Smooth muscle cell (in vitro differentiated cells): ENCODE measurements around the gene CACNA1H. TPM values are rescaled to one million over a fixed set of nuclear protein-coding genes. Genes with fewer than 3 reads are reported as not detected.

Source experiments
- DNase-seq: peaks from one replicate; lab custom pipeline; 2025; ENCODE audit not compliant: unreplicated experiment; lab: John Stamatoyannopoulos, UW
- H2AFZ ChIP-seq: fragments of 200-600 bp; sonication (generic); 2 replicates; pipeline ENCODE4 v1.6.0; 2016; ENCODE audit warnings: antibody characterized with exemption, low read depth, mild to moderate bottlenecking
- H3F3A ChIP-seq: fragments of 200-600 bp; sonication (generic); 2 replicates; pipeline ENCODE4 v1.6.0; 2017; ENCODE audit warnings: antibody characterized with exemption, low read depth
- H3K27ac ChIP-seq: fragments of 200-600 bp; sonication (generic); 2 replicates; pipeline ENCODE4 v1.5.1; 2016; ENCODE audit warnings: low read depth, mild to moderate bottlenecking
- H3K27me3 ChIP-seq: fragments of 200-600 bp; sonication (generic); 2 replicates; pipeline ENCODE4 v1.6.1; 2016; ENCODE audit warnings: low read depth, mild to moderate bottlenecking
- H3K36me3 ChIP-seq: fragments of 200-600 bp; sonication (generic); 2 replicates; pipeline ENCODE4 v1.5.1; 2016; ENCODE audit warnings: low read depth
- H3K4me1 ChIP-seq: fragments of 200-600 bp; sonication (generic); 2 replicates; pipeline ENCODE4 v1.5.1; 2016; ENCODE audit warnings: low read depth
- H3K4me2 ChIP-seq: fragments of 200-600 bp; sonication (generic); 2 replicates; pipeline ENCODE4 v1.6.0; 2016; ENCODE audit warnings: mild to moderate bottlenecking
- H3K4me3 ChIP-seq: fragments of 200-600 bp; sonication (generic); 2 replicates; pipeline ENCODE4 v1.5.1; 2016; ENCODE audit warnings: mild to moderate bottlenecking
- H3K79me2 ChIP-seq: fragments of 200-600 bp; sonication (generic); 2 replicates; pipeline ENCODE4 v1.6.0; 2016; ENCODE audit warnings: low read depth, mild to moderate bottlenecking
- H3K9ac ChIP-seq: fragments of 200-600 bp; sonication (generic); 2 replicates; pipeline ENCODE4 v1.6.0; 2016; ENCODE audit warnings: low read depth
- H3K9me3 ChIP-seq: fragments of 200-600 bp; sonication (generic); replicated peaks from 2 replicates; pipeline ENCODE4 v1.5.1; 2016; ENCODE audit warnings: low read depth
- H4K20me1 ChIP-seq: fragments of 200-600 bp; sonication (generic); 2 replicates; pipeline ENCODE4 v1.6.0; 2016; ENCODE audit warnings: low read depth
- WGBS: methylation state at CpG from one replicate; pipeline ENCODE4 v1.1.7; 2016; ENCODE audit warnings: low lambda C conversion rate; 5-methylcytosine and 5-hydroxymethylcytosine counted together
- polyA plus RNA-seq: library from polyadenylated mRNA; unstranded; fragments of >200 nt; fragmentation: Nextera tagmentation; extraction: Ambion mirVana; gene quantifications from 2 replicates; pipeline ENCODE4 v1.2.1, GENCODE V29; 2016
- total RNA-seq: library from RNA; depleted of rRNA; stranded (reverse); fragments of >200 nt; gene quantifications from 2 replicates; pipeline ENCODE4 v1.2.3, GENCODE V29; 2014
- TF ChIP-seq, protein P1 (sequence below): fragments of 200-600 bp; sonication (generic); IDR thresholded peaks from 2 replicates; pipeline ENCODE4 v1.5.1; 2017; ENCODE audit warnings: borderline replicate concordance, mild to moderate bottlenecking, antibody characterized with exemption; ENCODE audit not compliant: insufficient read depth, poor library complexity, severe bottlenecking

CACNA1H gene
- total and polyA plus RNA-seq, 2 experiments from 2014 or later, result 1.7 to 2.6 TPM

DNA sequence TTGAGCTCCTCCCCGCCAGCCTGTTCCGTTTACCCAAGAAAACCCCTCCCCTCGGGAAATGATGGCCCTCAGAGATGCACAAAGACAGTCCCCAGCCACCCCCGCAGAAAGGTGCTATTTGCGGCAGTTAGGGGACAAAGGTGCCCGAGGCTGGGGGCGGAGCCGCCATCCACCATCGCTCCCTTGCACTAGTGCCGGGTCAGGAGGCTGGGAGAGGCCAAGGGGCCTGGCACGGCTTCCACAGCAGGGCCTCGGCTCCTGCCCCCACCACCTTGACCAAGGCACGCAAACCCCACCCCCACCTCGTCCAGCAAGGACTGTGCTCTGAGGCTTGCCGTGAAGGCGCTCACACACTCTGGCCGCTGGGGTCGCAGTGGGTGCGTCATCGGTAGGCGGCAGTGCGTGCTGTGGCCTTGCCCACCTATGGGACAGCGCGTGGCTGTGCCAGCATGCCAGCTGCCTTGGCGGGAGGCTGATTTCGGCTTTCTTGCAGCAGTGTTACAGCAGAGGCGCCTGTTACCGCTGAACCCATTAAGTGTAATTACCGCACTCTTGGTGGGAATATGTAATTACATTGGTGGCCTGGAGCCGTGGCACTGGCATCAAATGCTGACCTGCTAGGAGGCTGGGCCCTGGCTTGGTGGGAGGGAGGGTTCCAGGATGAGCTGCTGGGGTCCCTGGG lies 40.4 kb downstream of the CACNA1H start:
- H3K9ac ChIP-seq, result no peak overlapping the region
- no peaks in the 10 kb centered on the region for H3K36me3 ChIP-seq
- no peak for DNase-seq
- H3K9me3 ChIP-seq, result no peaks in the 10 kb centered on the region
- H3K4me3 ChIP-seq, result no peak overlapping the region
- H3K27me3 ChIP-seq, result no peaks in the 10 kb centered on the region
- no peaks in the 10 kb centered on the region for H3F3A ChIP-seq
- H3K27ac ChIP-seq, result no peak overlapping the region
- no peak overlapping the region for H3K4me2 ChIP-seq
- H3K4me1 ChIP-seq, result no peaks in the 10 kb centered on the region
- H2AFZ ChIP-seq, result no peak overlapping the region
- H4K20me1 ChIP-seq, result peaks cover 9% of the 10 kb centered on the region
- WGBS, result 83% methylated on average over 30 of the region's 30 CpGs
- TF ChIP-seq, protein P1, sequence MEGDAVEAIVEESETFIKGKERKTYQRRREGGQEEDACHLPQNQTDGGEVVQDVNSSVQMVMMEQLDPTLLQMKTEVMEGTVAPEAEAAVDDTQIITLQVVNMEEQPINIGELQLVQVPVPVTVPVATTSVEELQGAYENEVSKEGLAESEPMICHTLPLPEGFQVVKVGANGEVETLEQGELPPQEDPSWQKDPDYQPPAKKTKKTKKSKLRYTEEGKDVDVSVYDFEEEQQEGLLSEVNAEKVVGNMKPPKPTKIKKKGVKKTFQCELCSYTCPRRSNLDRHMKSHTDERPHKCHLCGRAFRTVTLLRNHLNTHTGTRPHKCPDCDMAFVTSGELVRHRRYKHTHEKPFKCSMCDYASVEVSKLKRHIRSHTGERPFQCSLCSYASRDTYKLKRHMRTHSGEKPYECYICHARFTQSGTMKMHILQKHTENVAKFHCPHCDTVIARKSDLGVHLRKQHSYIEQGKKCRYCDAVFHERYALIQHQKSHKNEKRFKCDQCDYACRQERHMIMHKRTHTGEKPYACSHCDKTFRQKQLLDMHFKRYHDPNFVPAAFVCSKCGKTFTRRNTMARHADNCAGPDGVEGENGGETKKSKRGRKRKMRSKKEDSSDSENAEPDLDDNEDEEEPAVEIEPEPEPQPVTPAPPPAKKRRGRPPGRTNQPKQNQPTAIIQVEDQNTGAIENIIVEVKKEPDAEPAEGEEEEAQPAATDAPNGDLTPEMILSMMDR, result no peak
- H3K79me2 ChIP-seq, result no peaks in the 10 kb centered on the region

DNA sequence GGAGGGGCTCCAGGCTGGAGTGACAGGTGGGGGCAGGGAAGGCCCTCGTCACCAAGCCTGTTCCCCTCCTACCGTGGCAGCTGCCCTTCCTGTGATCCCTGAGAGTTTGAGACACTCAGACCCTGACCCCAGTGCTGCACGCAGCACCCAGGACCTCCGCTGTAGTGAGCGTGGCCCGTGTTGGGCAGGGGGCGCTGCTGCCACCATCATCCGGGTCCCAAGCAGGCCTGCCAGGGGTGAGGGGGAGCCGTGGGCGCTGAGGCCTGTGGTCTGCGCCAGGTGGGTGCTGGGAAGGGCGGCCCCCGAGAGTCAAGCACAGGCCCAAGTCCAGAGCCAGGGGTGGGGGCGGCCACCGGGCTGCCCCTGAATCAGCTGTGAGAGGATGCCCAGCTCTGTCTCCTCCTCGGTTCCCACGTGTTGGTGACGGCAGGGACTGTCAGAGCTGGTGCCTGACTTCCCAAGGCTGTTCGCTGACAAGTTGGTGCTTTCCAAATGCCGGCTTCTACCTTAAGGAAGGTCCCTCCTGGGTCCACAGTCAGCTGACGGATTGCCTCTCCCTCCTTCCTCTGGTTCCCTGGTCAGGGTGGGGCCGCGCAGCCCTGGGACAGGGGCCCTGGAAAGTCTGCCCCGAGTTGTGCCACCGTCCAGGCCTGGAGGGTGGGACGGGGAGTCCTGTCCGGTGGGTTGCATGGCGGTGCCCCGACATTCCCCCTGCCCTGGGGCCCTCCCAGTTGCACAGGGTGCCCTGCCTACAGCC lies 41.1 kb downstream of the CACNA1H start:
- no peak overlapping the region for H3K27ac ChIP-seq
- peaks cover 2% of the 10 kb centered on the region for H4K20me1 ChIP-seq
- no peak for DNase-seq
- no peaks in the 10 kb centered on the region for H3K79me2 ChIP-seq
- H3K9me3 ChIP-seq, result no peaks in the 10 kb centered on the region
- no peaks in the 10 kb centered on the region for H3F3A ChIP-seq
- no peaks in the 10 kb centered on the region for H3K4me1 ChIP-seq
- H2AFZ ChIP-seq, result no peak overlapping the region
- H3K9ac ChIP-seq, result no peak overlapping the region
- no peak overlapping the region for H3K4me2 ChIP-seq
- TF ChIP-seq, protein P1, result no peak
- no peaks in the 10 kb centered on the region for H3K27me3 ChIP-seq
- H3K4me3 ChIP-seq, result no peak overlapping the region
- no peaks in the 10 kb centered on the region for H3K36me3 ChIP-seq
- 74% methylated on average over 27 of the region's 29 CpGs for WGBS

DNA sequence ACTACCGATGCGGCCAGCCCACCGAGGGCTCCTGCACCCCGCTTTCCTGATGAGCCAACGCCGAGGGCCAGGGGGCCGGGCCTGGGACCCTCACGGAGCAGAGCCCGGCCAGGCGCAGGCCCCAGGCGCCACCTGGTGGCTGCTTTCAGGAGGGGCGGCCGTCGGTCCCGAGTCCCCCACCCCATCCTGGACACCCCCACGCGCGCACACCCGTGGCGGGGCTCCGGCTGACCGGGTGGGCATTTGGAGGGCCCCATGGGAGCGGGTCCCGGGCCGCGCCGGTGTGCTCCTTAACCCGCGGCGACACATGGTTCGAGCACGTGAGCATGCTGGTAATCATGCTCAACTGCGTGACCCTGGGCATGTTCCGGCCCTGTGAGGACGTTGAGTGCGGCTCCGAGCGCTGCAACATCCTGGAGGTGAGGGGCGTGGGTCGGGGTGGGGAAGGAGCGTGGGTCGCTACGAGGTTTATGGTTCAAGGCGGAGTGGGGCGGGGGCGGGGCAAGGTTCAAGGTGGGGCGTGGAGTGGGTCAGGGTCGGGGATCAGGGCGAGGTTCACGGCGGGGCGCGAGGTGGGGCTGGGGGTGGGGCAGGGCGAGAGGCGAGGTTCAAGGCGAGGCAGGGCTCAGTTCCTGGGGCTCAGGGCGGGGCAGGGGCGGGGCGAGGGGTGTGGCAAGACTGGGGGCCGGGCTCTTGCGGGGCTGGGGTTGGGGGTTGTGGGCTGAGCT lies 41.9 kb downstream of the CACNA1H start:
- H3K27me3 ChIP-seq, result no peaks in the 10 kb centered on the region
- H3K36me3 ChIP-seq, result no peaks in the 10 kb centered on the region
- no peak overlapping the region for H3K9ac ChIP-seq
- TF ChIP-seq, protein P1, result peak; percentile 99
- no peaks in the 10 kb centered on the region for H3K4me1 ChIP-seq
- DNase-seq, result peak; percentile 1
- WGBS, result 43% methylated on average over 26 of the region's 61 CpGs
- H2AFZ ChIP-seq, result no peak overlapping the region
- H3F3A ChIP-seq, result no peaks in the 10 kb centered on the region
- no peak overlapping the region for H3K4me3 ChIP-seq
- H4K20me1 ChIP-seq, result no peaks in the 10 kb centered on the region
- no peak overlapping the region for H3K4me2 ChIP-seq
- H3K27ac ChIP-seq, result no peak overlapping the region
- no peaks in the 10 kb centered on the region for H3K79me2 ChIP-seq
- no peaks in the 10 kb centered on the region for H3K9me3 ChIP-seq
